DMS153 treated with DMSO at 0.1 percent for 48 hours (cell line): ENCODE results near the gene ZNF664.
"Not testable (repeated sequence)": the region's sequence is repeated elsewhere in the genome, so short reads cannot be mapped to it uniquely, and the experiment has no call there.

Experiments
- DNase-seq: peaks from one replicate; lab custom pipeline; 2025; ENCODE audit not compliant: unreplicated experiment; lab: John Stamatoyannopoulos, UW

The ZNF664 gene

DNA sequence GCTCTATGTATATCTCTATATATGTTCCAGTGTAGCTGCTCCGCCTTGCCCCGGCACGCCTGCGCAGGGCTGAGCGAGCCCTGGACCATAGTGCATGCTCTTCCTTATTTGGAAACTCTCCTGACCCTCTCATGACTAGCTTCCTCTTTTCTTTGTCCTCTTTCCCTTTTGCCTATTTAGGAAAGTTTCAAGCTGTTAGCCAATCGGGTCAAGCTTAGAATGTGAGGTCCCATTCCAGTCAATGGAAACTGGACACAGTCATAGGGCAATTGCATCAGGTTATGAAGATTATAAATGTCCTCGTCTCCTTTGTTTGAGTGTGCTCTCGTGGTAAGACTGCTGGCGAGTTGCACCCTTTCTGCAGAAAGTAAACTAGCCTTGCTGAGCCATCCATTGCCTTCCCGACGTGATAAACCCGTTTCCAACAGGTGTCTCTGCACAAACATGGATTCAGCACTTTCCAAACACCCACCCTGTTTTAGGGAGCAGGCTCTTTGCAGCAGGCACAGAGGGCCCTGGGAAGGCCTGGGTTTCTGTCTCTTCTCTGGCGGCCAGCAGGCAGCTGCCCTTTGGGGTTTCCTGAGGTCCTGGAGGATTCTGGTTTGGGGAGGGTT is 31.3 kb upstream of the ZNF664 start:
- no peak for DNase-seq

DNA sequence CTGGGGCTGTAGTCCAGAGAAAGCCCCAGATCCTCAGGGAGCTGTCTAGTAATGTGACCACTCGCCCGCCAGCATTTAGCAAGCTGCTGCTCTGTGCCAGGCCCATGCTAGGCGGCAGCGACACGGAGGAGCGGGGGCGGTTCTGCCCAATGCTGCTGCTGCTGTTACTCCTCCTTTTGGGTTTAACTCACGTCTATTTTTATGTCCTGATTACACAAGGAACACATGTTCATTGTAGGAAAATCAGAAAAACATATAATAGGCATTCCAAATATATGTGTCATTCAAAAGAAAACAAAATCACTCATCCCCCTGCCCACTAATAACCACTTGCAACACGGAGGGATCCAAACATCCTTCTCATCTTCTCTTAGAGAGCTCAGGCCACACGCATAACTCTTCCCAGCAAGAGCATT is 30.8 kb upstream of the ZNF664 start:
- no peak for DNase-seq

DNA sequence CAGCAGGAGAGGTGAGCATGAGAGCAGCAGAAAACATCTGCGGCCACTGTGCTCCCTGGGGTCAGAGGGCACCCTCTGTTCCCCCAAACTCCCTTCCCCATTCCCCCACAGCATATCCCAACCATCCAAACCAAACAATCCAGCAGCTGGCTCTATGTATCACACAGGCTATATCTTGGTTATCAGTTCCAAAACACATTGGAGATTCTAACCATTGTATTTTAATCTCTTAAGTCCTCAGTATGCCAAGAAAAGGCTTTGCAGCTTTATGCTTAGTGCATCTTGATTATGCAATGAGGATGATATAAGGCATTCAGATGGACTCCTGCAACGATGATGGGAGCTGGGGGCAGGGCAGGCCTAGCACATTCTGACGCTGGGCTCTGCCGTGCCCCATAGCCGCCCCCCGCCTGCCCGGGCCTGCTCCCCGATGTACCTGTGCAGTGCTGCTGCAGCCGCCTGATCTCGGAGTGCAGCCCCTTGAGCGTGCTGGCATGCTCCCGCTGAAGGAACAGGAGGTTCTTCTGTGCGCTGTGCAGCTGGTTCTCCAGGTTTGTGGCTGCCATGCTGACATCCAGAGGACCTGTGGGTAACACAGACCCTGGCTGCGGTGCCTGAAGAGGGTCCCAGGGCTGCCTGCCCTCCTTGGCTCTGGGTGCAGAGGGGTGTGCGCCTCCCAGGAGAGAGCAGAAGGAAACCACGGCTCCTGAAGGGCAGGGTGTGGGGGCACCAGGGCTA is 29.9 kb upstream of the ZNF664 start:
- no peak for DNase-seq

DNA sequence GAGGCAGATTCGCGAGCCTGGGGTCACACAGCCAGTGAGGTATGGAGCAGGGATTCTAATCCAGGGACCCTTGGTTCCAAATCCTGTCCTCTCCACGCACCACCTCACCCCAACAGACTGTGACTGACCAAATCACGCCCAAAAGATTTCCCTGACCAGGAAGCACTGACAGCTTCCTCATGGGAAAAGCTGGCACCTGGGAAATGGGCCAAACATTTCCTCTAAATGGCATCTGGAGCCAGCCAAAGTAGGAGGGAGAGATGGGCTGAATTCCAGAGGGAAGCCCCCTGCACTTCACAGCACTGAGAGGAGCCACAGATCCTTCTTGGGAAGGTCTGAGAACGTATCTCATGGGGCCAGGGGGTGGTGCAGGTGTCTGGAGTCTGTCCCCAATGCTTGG is 29.2 kb upstream of the ZNF664 start:
- no peak for DNase-seq

- DNase-seq: no peak
These were observed 28.3 kb upstream of the ZNF664 start for GRCh38 chr12:123944696-123945095.

DNA sequence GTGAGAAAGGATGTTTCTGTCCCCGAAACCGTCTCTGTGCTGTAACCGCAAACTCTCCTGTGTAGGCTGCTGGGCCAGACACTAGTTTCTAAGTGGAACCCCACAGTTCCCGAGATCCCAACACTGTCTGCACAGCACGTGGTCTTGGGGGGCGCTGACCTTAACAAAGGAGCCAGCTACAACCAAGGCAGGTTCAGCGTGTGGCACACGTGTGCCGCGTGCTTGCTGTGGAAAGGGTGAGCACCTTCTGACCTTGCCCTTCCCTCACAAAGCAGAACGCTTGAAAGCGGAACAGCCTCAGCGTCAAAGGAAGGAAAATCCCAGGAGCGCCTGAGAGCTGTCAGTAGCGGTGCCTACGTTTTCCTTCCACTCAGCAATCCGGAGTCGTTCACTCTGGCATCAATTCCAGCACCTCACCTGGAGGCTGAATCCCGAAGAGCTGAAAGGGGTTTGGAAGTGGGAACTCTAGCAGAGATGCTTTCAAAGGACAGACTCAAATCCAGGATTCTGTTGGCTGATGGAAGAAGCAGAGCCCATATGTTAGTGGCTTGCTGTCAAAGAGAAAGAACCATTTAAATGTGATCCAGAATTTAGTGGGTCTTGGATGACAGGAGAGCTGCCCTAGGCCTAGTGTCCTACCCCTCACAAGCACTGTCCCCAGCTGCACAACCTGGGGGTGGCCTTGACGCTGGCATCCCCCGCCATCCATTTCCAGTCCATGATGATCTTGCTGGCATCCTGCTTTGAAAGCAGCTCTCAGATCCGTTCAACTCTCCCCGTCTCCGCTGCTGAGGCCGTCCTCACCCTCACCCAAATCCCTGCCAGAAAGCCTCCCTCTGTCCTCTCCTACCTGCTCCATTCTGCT is 27.5 kb upstream of the ZNF664 start:
- no peak for DNase-seq

DNA sequence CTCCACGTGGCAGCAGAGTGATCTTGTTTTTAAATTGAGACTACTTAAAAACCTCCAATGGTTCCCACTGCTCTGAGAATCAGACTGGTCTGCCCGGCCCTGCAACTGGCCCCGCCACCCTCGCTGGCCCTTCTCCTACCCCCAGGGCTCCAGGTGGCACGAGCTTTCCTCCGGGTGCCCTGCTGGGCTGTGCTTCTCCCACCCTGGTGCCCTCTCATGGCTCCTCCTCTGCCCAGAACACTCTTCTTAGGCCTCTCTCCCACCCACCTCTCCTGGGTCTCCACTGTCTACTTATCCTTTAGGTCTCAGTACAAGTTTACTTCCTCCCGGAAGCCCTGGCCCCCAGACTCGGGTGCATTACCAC is 26.9 kb upstream of the ZNF664 start:
- DNase-seq: no peak

GRCh38 chr12:123946516-123947505 is 26.2 kb upstream of the ZNF664 start:
- not testable (repeated sequence) for DNase-seq

DNA sequence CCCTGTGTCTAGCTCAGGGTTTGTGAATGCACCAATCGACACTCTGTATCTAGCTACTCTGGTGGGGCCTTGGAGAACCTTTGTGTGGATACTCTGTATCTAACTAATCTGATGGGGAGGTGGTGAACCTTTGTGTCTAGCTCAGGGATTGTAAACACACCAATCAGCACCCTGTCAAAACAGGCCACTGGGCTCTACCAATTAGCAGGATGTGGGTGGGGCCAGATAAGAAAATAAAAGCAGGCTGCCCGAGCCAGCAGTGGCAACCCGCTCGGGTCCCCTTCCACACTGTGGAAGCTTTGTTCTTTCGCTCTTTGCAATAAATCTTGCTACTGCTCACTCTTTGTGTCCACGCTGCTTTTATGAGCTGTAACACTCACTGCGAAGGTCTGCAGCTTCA is 25.5 kb upstream of the ZNF664 start:
- not testable (repeated sequence) for DNase-seq

GRCh38 chr12:123948401-123948795 is 24.6 kb upstream of the ZNF664 start:
- DNase-seq: no peak

- DNase-seq: no peak
These were observed 23.9 kb upstream of the ZNF664 start for GRCh38 chr12:123948796-123949769.

DNA sequence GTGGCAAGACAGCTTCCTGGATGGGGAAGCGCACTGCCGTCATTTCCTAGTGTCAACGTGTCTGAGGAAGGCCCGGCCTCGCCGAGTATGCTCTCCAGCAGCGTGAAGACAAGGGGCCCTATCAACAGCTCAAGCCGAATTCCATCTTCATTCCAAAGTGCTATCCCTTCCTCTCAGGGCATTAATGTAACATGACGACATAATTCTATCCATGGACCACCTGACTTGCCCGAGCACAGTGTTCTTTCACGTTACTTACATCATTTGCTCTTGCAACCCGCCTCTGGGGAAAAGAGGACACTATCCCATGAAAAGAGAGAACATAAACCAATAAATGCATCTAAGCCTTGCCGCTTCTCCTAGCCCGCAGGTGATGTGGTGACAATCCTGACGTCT is 23.2 kb upstream of the ZNF664 start:
- no peak for DNase-seq

DNA sequence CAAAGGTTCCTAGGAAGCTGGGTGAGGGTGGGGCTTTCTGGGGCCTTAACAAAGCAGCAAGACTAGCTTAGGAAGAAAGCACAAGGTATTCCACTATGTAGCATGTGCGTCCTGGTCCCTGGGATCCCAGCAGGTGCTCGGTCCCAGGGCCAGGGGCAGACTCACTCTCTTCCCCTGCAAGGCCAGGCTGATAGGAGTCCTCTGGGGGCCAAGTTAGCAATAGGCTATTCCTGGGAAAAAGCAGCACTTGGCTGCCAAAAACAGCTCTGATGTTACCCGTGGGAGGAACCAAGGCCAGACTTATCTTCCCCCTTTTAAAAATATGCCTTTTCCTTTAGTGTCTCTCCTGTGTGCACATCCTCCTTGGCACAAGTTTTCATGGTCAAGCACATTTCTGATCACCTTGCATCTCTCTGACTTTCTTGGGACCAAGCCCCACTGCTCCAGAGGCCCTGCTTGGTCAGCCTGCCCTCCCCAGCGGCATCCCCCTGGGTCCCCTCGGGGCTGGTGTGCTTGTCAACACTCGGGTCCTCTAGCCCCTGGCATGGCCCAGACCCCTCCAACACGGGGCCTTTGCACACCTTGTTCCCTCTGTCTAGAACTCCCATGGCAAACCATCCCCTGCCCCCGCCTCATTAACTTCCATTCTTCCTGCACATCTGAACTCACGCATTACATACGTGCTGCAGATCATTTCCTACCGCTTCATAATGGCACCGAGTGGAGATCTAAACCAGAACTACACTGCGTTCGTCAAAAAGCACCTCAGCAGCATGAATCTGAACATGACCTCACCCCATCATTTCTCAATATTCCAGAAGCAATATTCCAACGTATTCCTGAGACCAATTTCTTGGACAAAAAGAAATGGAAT is 22.3 kb upstream of the ZNF664 start:
- no peak for DNase-seq

GRCh38 chr12:123951467-123951866 is 21.5 kb upstream of the ZNF664 start:
- no peak for DNase-seq

DNA sequence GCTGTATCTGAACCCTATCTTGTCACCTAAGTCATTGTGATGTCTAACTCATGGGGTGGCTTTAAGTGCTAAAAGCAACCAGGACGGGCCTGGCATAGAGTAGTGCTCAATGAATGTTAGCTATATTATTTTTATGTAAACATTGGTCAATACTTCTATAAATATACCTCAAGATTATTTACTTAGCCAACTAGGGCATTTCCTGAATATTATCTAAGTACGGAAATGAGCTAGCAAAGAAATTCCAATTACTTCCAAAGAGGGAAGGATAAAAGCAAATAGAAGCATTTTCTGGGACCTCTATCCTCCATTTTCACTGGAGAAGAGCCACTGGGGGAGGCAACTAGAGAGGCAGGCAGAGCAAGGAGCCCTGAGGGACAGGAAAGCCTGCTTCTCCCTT is 21.0 kb upstream of the ZNF664 start:
- DNase-seq: no peak

GRCh38 chr12:123954647-123955350 is 18.2 kb upstream of the ZNF664 start:
- no peak for DNase-seq

DNA sequence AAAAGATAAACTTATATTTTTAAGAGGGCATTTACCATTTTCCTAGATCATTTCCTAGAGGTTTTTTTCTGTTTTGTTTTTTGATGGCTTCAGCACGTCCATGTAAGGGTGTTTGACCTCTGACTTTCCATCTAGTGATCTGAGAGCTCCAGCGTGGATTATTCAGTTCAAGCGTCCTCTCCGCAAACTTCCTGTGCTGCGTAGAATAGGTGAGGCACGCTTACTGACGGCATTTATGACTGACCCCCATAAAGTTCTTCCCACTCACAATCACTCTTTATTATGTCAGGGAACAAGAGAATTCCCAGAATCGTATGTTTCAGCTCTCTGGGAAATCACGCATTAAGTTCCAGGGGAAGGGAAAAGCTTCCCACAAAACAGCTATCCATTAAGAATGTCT is 16.8 kb upstream of the ZNF664 start:
- no peak for DNase-seq

DNA sequence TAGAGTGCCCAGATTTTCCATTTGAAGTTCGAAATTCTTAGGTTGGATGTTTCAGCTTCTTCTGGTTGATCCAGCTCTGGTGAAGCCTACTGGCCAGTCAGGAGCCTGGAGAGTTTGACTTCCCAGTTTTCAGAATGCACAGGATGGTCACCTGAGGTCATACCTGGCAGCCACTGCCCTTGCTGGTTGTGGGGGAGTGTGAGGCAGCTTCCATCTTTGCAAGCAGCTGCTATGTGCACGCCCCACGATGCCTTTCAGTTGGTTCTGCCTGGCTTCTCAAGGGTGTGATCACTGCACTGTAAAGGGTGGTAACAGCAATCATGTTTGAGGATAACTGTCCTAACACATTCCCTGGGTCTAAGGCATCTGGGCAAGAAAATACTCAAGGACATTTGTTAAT is 15.8 kb upstream of the ZNF664 start:
- no peak for DNase-seq
